ENCODE data around the gene STX16.
A peak's percentile ranks its signal among the peaks of the same experiment; 100 is the strongest.

The STX16 gene

DNA sequence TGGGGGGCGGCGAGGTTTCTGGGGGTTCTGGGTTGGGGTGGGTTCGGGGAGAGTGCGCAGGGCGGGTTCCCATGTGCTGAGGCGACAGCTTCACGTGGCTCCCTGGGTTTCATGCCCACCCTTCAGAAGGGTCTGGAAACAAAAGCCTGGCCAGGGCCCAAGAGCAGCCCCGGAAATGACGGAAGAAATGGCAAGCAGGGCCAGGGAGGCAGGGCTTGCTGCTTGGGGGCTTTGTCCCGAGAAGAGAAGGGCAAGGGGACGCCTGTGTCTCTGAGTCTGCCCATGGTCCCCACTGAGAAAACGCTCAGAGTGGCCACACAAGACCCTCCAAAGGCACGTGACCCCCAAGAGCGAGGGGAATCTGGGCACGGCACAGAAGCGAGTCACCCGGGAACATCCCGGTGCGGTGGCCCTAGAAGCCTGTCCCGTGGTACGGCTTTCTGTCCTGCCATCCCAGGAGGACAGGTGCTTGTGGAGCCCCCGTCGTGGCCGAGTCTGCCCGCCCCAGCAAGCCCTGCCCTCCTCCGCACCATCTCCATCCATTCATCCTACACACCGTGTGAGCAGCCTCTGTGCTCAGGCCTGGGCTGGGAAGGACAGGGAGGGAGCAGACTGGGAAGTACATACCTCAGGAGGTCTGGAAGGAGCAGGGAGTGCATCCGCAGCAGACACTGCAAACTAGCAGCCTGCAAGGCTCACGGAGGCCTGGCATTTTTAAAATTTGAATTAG lies 50.5 kb downstream of the STX16 start:
- TF ChIP-seq, protein P1, sequence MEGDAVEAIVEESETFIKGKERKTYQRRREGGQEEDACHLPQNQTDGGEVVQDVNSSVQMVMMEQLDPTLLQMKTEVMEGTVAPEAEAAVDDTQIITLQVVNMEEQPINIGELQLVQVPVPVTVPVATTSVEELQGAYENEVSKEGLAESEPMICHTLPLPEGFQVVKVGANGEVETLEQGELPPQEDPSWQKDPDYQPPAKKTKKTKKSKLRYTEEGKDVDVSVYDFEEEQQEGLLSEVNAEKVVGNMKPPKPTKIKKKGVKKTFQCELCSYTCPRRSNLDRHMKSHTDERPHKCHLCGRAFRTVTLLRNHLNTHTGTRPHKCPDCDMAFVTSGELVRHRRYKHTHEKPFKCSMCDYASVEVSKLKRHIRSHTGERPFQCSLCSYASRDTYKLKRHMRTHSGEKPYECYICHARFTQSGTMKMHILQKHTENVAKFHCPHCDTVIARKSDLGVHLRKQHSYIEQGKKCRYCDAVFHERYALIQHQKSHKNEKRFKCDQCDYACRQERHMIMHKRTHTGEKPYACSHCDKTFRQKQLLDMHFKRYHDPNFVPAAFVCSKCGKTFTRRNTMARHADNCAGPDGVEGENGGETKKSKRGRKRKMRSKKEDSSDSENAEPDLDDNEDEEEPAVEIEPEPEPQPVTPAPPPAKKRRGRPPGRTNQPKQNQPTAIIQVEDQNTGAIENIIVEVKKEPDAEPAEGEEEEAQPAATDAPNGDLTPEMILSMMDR (IDR thresholded peaks at IDR 0.05; ENCODE audit: insufficient read depth, low read length, poor library complexity, severe bottlenecking), result no peak
- H3K36me3 ChIP-seq (ENCODE audit: control insufficient read depth, insufficient read depth, low read length), result peaks cover 18% of the 10 kb centered on the region
- H3K4me3 ChIP-seq (replicated peaks; ENCODE audit: low read depth, low read length), result no peak overlapping the region
- no peaks in the 10 kb centered on the region for H3K27me3 ChIP-seq (replicated peaks; ENCODE audit: control insufficient read depth, insufficient read depth, low read length)
- no peak for DNase-seq (ENCODE audit: extremely low read depth, insufficient read length)

DNA sequence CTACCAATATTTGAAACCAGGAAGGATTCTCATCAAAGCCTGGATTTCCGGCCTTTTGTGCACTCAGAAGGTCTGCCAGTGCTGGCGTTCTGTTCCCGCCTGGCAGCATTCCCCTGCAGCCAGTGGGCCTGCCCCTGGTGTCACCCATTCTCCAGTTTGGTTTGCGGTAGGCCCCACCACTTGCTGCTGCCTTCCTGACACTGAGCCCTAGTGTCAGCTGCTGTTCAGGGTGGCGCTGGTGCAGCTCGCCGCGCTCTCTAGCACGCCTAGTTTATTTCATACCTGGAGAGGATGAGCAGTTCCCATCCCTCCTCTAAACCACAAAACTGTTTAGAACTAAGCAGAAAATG lies 51.1 kb downstream of the STX16 start:
- Histone ChIP-seq H3K36me3 (ENCODE audit: control insufficient read depth, insufficient read depth, low read length) (peaks cover 16% of the 10 kb centered on the region), H3K4me3 (replicated peaks; ENCODE audit: low read depth, low read length) (no peak overlapping the region), H3K27me3 (replicated peaks; ENCODE audit: control insufficient read depth, insufficient read depth, low read length) (no peaks in the 10 kb centered on the region)
- TF ChIP-seq, protein P1 (IDR thresholded peaks at IDR 0.05; ENCODE audit: insufficient read depth, low read length, poor library complexity, severe bottlenecking), result no peak
- no peak for DNase-seq (ENCODE audit: extremely low read depth, insufficient read length)

DNA sequence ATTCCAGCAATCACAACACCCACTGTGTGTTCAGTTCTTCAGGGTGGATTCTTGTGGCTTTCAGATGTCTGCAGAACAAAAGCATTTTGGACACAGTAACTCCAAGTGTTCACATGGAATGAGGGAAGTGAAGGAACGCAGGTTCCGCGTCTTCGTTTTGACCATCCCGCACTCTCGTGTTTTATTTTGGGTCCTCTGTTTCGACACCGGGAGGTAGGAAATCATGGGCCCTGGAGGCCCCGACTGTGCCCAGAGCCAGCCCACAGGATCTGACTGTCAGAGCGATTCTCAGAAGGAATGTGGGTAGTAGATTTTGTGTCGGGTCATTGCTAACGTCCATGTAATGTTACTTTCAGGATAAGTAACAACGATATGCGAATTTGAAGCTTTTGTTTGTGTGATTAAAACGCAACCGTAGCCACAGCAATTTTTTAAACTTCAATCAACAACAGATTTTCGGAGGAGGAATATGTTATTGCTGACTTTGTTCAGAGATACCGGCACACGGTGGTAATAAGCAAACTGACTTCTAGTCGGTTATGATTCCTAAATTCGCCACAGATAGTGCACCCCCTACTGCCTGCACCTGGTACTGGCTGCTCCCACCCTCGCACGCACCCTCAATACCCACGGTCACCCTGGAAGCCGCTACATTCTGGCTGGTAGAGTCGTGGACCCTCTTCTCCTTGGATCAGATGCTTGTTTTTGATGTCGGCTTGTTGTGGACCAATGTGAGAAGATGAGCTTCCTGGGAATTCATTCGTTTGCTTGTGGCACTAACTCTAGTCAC lies 52.0 kb downstream of the STX16 start:
- no peak for DNase-seq (ENCODE audit: extremely low read depth, insufficient read length)
- H3K4me3 ChIP-seq (replicated peaks; ENCODE audit: low read depth, low read length), result no peak overlapping the region
- TF ChIP-seq, protein P1 (IDR thresholded peaks at IDR 0.05; ENCODE audit: insufficient read depth, low read length, poor library complexity, severe bottlenecking), result peak; percentile 32
- no peaks in the 10 kb centered on the region for H3K27me3 ChIP-seq (replicated peaks; ENCODE audit: control insufficient read depth, insufficient read depth, low read length)
- H3K36me3 ChIP-seq (ENCODE audit: control insufficient read depth, insufficient read depth, low read length), result peaks cover 14% of the 10 kb centered on the region

DNA sequence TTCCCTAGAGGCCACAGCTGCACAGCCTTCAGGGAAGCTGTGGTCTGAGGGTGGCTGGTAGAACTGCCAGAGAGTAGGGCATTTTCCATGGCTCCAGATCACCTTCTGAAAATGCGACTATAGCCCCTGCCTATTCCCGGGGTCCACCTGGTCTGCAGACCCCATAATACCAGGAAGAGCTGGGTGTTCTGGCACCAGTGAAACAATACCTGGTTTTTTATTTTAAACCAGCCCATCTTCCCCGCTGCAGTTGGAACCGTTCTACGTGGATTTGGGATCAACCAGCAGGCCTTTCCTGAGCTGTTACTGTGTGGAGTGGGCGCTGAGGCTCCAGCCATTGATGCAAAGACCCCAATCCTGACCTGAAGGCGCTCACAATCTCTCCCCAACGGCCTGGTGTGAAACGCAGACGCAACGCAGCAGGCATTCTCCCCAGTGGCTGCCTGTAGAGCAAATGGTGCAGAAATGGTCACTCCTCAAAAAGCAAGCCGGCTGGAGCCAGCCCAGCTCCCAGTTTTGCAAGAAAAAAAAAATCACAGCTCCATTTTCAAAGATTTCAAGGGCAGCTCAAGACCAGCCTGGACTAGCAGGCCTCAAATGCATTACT lies 52.8 kb downstream of the STX16 start:
- H3K4me3 ChIP-seq (replicated peaks; ENCODE audit: low read depth, low read length), result no peak overlapping the region
- DNase-seq (ENCODE audit: extremely low read depth, insufficient read length), result no peak
- peaks cover 14% of the 10 kb centered on the region for H3K36me3 ChIP-seq (ENCODE audit: control insufficient read depth, insufficient read depth, low read length)
- TF ChIP-seq, protein P1 (IDR thresholded peaks at IDR 0.05; ENCODE audit: insufficient read depth, low read length, poor library complexity, severe bottlenecking), result no peak
- no peaks in the 10 kb centered on the region for H3K27me3 ChIP-seq (replicated peaks; ENCODE audit: control insufficient read depth, insufficient read depth, low read length)

DNA sequence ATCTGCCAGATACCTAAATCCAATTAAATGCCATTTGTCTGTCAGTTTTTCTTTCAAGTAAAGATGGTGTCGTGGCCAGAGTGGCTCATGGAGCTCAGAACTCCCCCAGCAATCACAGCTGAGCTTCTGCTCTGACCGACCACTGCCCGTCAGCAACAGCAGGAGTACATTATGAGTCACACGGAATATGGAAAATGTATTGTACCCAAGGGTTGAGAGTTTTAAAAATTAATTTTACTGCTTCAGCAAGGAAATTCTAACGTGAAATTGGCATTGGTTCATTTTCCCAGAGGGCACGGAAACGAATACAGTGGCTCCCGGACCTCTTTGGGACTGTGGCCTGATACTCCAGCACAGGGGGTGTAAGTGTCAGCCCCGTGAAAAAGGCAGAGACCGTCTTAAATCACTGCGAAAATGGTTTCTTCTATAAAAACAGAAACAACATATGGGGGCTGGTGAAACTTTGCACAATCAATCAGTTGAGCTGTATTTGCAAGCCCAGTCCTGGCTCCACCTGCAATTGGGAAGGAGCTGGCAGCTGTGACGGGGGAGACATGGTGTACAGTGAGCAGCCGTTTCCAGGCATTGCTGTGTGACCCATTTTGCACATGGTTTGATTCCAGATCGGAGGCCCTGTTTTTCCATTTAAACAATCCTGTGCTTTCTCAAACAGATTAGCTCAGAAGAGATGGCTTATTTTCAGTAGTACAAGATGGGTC lies 54.3 kb downstream of the STX16 start:
- no peak overlapping the region for H3K4me3 ChIP-seq (replicated peaks; ENCODE audit: low read depth, low read length)
- DNase-seq (ENCODE audit: extremely low read depth, insufficient read length), result no peak
- TF ChIP-seq, protein P1 (IDR thresholded peaks at IDR 0.05; ENCODE audit: insufficient read depth, low read length, poor library complexity, severe bottlenecking), result no peak

More for the DNA sequence above, 54.3 kb downstream of the STX16 start:
- Histone ChIP-seq H3K27me3 (replicated peaks; ENCODE audit: control insufficient read depth, insufficient read depth, low read length) (no peaks in the 10 kb centered on the region), H3K36me3 (ENCODE audit: control insufficient read depth, insufficient read depth, low read length) (peaks cover 13% of the 10 kb centered on the region)
